Kidney epithelial cell (primary cell): ENCODE data around the gene NINJ1. TPM values are rescaled to one million over a fixed set of nuclear protein-coding genes. Genes with fewer than 3 reads are reported as not detected.

Experiments
- DNase-seq: peaks from one replicate; pipeline ENCODE4 v3.0.0-alpha.2; 2010; ENCODE audit warnings: low read depth
- H3K27me3 ChIP-seq: 2 replicates; pipeline ENCODE4 v1.6.0; 2011; ENCODE audit warnings: low read length; ENCODE audit not compliant: control insufficient read depth, insufficient read depth
- H3K36me3 ChIP-seq: 2 replicates; pipeline ENCODE4 v1.5.1; 2011; ENCODE audit warnings: low read length; ENCODE audit not compliant: control insufficient read depth, insufficient read depth
- H3K4me3 ChIP-seq: 2 replicates; pipeline ENCODE4 v1.5.1; 2011; ENCODE audit warnings: low read depth, mild to moderate bottlenecking, control low read depth, low read length
- total RNA-seq: library from RNA; depleted of rRNA; stranded (reverse); fragments of >200 nt; gene quantifications from 2 replicates; pipeline ENCODE4 v1.2.3, GENCODE V29; 2015
- TF ChIP-seq, protein P1 (sequence below): IDR thresholded peaks from 2 replicates; pipeline ENCODE4 v1.5.1; 2011; ENCODE audit warnings: mild to moderate bottlenecking, moderate library complexity, low read length, control low read depth, inconsistent platforms; ENCODE audit not compliant: insufficient read depth, poor library complexity, severe bottlenecking

The NINJ1 gene
- total RNA-seq, 1 donor from 2014 or later = 66.4 TPM

DNA sequence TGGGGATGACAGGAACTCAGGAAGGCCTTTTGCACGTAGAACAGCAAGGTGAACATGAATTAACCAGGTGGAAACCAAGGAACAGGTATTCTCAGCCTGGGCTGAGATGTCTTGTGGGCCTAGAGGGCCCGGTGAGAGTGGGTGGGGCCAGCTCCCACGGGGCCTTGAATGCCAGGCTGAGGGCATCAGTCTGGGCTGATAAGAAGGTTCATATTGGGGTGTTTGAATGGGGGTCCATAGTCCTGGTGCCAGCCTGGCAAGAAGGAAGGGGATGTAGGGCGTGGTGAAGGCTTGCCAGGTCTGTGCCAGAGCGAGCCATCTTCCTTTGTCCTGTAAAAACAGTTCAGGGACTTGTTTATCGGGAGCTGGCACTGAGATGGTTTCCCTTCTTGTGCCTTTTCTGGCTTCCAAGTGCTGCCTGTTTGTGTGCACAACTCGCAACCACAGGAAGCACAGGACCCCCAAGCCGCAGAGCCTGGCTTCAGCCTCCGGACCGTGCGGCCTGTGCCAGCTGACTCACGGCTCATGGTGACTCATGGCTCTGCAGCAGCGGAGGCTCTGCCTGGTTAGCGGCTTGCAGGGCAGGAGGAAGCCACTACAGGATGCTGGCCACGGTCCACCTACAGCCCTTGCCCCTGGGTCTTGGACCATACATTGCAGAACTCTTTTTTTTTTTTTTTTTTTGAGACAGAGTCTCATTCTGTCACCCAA, 35.7 kb downstream of the NINJ1 start:
- TF ChIP-seq, protein P1, sequence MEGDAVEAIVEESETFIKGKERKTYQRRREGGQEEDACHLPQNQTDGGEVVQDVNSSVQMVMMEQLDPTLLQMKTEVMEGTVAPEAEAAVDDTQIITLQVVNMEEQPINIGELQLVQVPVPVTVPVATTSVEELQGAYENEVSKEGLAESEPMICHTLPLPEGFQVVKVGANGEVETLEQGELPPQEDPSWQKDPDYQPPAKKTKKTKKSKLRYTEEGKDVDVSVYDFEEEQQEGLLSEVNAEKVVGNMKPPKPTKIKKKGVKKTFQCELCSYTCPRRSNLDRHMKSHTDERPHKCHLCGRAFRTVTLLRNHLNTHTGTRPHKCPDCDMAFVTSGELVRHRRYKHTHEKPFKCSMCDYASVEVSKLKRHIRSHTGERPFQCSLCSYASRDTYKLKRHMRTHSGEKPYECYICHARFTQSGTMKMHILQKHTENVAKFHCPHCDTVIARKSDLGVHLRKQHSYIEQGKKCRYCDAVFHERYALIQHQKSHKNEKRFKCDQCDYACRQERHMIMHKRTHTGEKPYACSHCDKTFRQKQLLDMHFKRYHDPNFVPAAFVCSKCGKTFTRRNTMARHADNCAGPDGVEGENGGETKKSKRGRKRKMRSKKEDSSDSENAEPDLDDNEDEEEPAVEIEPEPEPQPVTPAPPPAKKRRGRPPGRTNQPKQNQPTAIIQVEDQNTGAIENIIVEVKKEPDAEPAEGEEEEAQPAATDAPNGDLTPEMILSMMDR = no peak
- no peaks in the 10 kb centered on the region for H3K36me3 ChIP-seq
- DNase-seq = peak; percentile 90
- H3K27me3 ChIP-seq = no peaks in the 10 kb centered on the region
- H3K4me3 ChIP-seq = no peak overlapping the region

DNA sequence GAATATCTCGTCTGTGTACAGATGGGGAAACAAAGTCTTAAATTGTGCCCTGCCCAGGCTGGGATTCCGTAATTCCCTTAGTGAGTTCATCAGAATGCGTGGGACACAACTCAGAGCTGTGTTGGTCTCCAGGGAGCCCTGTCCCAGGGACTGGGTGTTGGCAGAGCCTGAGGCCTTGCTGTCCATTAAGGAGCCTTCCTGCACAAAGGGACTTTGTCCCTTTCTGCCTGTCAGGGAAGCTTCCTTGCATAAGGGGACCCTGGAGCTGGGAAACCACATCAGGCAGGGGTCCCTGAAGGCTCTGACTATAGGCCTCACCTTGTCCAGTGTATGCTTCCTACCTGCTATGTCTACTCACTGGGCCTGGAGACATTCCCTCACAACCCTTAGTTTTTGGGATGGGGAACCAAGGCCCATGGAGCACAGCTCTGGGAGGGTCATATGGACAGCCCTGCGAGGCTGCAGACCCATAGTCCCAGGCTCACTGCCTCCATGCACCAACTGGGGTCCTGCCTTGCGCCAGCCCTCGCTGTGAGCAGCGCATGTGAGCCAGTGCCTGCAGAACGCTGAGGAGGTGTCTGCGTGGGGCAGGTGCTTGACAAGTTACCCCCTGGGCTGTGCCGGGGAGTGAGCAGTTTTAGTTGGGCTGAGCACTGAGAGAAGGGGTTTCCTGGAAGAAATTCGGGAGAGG, 36.4 kb downstream of the NINJ1 start:
- H3K27me3 ChIP-seq = no peaks in the 10 kb centered on the region
- H3K36me3 ChIP-seq = no peaks in the 10 kb centered on the region
- no peak for DNase-seq
- peak overlapping the region; percentile 79 for H3K4me3 ChIP-seq
- TF ChIP-seq, protein P1 = no peak

DNA sequence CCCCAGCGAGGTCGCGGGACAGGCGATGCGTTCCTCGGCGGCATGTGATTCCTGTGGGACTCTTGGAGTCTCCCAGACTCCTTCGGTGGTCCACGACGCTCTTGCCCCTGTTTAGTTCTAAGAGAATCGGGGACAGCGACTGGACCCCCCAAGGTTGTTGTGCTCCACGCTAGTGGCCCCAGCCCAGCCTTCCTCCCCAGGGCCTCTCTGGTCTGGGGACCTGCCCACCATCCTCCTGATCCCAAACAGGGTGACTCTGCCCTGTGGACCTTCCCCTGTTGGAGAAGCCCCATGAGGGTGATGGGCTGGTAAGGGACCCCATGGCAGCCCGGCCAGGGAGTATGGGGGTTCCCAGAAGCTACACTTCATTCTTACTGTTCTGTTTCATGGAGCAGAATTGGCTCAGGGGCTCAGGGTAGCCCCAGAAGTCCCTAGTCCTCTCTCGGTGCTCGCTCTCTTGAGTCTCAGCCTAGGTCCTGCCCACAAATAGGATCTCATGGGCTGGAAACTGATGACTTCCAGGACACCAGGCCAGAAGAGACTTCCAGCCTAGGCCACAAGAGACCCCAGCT, 37.2 kb downstream of the NINJ1 start:
- no peaks in the 10 kb centered on the region for H3K27me3 ChIP-seq
- peak overlapping the region; percentile 79 for H3K4me3 ChIP-seq
- no peaks in the 10 kb centered on the region for H3K36me3 ChIP-seq
- TF ChIP-seq, protein P1 = no peak
- no peak for DNase-seq

DNA sequence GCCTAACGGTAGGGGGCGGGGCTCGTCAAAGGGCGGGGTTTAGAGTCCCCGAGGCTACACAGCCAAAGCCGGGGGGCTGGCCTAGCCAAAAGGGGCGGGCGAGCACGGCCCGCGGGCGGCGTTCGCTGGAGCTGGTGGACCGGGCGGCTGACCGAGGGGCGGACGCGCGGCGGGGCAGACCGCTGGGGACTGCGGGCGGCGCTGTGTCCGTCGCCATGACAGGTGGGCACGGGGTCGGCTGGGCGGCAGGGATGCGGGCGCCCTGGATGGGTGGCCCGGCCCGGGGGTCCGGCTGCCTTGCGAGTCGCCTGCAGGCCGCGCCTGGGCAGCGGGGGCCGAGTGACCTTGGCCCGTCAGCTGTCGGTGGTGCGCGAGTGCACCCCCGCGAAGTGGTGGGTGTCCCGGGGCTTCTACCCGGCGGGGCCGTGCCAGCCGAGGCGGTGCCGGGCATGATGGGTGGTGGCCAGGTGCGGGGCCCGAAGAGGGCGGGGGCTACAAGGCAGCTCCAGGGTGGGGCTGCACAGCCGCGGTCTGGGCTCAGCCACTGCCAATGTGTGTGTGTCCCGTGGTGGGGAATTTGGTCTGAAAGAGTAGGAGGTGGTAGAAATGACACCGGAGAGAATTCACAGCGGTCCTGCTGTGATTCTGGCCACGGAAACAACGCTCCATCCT, 37.8 kb downstream of the NINJ1 start, which contains the start of gene CARD19:
Gene CARD19 (plus strand): TSS at position 87 of the 672 bp plus-strand sequence. CDS start 129 bp downstream, at position 216.
- TF ChIP-seq, protein P1 = no peak
- peak within 1 kb of the TSS; percentile 79 for H3K4me3 ChIP-seq
- DNase-seq = no peak

DNA sequence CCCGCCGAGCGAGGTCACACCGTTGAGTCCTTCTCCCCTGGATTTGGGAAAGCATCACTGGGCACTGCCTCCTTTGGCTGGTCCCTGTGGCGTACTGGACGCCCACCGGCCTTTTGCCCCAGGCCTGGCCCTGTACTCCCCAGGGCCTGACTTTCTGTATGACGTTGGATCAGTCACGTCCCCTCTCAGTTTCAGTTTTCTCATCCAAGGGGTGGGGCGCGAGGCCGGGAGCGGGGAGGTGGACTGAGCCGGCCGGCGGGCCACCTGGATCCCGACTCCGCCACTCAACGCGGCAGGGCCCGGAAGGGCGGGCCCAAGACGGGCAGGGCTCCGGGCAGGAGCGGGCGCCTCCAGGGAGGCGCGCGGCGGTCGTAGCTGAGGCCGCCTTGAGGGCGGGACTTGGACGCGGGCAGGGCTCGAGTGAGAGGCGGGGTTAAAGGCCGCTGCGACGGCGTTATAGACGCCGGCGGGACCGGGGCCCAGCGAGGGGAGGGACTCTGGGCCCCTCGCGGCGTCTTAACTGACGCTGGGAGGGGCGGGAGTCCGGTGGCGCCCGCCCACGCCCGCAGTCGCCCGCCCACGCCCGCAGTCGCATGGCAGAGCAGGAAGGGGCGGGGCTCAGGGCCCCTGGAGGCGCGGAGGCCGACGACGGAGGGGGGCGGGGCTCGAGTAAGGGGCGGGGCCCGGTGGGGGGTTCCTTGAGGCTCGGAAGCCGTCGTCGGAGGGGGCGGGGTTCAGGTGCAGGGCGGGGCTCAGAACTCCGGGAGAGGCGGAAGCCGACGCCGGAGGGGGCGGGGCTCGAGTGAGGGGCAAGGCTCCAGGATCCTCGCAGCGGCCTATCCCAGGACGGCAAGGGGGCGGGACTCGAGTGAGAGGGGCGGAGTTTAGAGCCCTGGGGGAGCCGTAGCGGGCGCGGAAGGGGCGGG, 38.6 kb downstream of the NINJ1 start:
- peak; percentile 88 for DNase-seq
- Histone ChIP-seq H3K36me3 (no peaks in the 10 kb centered on the region), H3K27me3 (no peaks in the 10 kb centered on the region), H3K4me3 (peak overlapping the region; percentile 79)
- TF ChIP-seq, protein P1 = no peak

More for the DNA sequence above, 37.8 kb downstream of the NINJ1 start, which contains the start of gene CARD19:
- Histone ChIP-seq H3K27me3 (no peaks in the 10 kb centered on the region), H3K36me3 (no peaks in the 10 kb centered on the region)
